ENCODE results near the gene GRAMD1B. TPM values are rescaled to one million over a fixed set of nuclear protein-coding genes. Genes with fewer than 3 reads are reported as not detected.

The GRAMD1B gene
- total RNA-seq, 1 donor from 2014 or later: 15.0 TPM

DNA sequence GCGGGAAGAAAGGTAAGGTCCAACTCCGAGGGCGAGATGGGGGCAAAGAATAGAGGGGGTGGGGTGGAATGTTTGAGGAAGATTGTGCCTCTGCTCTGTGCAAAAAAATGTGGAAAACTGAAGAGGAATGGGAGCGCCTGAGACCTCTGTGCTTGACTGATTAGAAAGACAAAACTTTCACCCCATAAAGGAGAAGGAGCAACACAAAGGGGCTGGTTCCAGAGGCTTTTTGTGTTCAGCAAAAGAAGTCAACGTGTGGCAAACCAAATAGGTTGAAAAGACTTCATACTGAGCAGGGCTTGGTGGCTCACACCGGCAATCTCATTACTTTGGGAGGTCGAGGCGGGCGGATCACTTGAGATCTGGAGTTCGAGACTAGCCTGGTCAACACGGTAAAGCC lies 50.8 kb downstream of the GRAMD1B start:
- Mint-ChIP-seq H3K9me3 (no peaks in the 10 kb centered on the region), H3K4me1 (peaks cover 74% of the 10 kb centered on the region), H3K36me3 (ENCODE audit: low read depth) (no peaks in the 10 kb centered on the region), H3K4me3 (peak overlapping the region; percentile 63), H3K27me3 (no peaks in the 10 kb centered on the region), H3K27ac (peak overlapping the region; percentile 85)
- intact Hi-C loops (cut with micrococcal nuclease): loop anchor here (2.0 to 5.0 kb wide), 3 partner anchors 24 to 74 kb away; no protein-coding TSS in a partner anchor
- POLR2A ChIA-PET: interaction anchor here (1.1 kb wide), 1 partner anchor 419 kb away, joined by 3 read pairs; the partner anchor contains the start of gene HSPA8
- ATAC-seq (ENCODE audit: low read depth) (no peak), DNase-seq (no peak)
- CTCF ChIA-PET: interaction anchor here (1.2 to 1.8 kb wide), 2 partner anchors 74 to 96 kb away, joined by 3 to 8 read pairs; no protein-coding TSS in a partner anchor
- TF ChIP-seq, protein P1, sequence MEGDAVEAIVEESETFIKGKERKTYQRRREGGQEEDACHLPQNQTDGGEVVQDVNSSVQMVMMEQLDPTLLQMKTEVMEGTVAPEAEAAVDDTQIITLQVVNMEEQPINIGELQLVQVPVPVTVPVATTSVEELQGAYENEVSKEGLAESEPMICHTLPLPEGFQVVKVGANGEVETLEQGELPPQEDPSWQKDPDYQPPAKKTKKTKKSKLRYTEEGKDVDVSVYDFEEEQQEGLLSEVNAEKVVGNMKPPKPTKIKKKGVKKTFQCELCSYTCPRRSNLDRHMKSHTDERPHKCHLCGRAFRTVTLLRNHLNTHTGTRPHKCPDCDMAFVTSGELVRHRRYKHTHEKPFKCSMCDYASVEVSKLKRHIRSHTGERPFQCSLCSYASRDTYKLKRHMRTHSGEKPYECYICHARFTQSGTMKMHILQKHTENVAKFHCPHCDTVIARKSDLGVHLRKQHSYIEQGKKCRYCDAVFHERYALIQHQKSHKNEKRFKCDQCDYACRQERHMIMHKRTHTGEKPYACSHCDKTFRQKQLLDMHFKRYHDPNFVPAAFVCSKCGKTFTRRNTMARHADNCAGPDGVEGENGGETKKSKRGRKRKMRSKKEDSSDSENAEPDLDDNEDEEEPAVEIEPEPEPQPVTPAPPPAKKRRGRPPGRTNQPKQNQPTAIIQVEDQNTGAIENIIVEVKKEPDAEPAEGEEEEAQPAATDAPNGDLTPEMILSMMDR (IDR thresholded peaks at IDR 0.05): no peak

DNA sequence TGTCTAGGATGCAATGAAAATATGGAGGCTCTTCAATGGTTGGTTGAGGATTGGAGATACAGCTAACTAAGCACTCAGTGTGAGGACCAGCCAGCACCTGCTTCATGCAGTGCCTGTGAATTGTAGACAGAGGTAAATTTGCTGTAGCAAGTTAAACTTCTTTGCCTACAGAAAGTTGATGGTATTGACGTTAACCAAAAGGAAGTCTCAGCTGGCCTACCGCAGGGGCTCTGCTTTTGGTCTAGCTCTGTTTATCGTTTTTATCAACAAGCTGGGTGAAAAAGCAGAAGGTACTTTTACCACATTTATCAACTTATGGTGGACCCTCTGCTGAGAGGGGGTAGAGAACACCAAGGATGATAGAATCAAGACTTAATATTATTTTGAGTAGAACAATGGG lies 51.6 kb downstream of the GRAMD1B start:
- H3K27me3 Mint-ChIP-seq: no peaks in the 10 kb centered on the region
- TF ChIP-seq, protein P1 (IDR thresholded peaks at IDR 0.05): no peak
- no peaks in the 10 kb centered on the region for H3K9me3 Mint-ChIP-seq
- peak overlapping the region; percentile 85 for H3K27ac Mint-ChIP-seq
- peak; percentile 11 for ATAC-seq (ENCODE audit: low read depth)
- peaks cover 74% of the 10 kb centered on the region for H3K4me1 Mint-ChIP-seq
- CTCF ChIA-PET: interaction anchor here (1.2 to 1.8 kb wide), 2 partner anchors 74 to 95 kb away, joined by 3 to 8 read pairs; no protein-coding TSS in a partner anchor
- H3K4me3 Mint-ChIP-seq: peak overlapping the region; percentile 63
- no peak for DNase-seq
- intact Hi-C loops (cut with micrococcal nuclease): loop anchor here (2.0 to 5.0 kb wide), 4 partner anchors 23 to 419 kb away; partner anchors contain the start of gene HSPA8
- no peaks in the 10 kb centered on the region for H3K36me3 Mint-ChIP-seq (ENCODE audit: low read depth)
- POLR2A ChIA-PET: interaction anchor here (0.7 to 1.4 kb wide), 6 partner anchors 8 to 419 kb away, joined by 3 to 5 read pairs (median 3); partner anchors contain the start of gene HSPA8

DNA sequence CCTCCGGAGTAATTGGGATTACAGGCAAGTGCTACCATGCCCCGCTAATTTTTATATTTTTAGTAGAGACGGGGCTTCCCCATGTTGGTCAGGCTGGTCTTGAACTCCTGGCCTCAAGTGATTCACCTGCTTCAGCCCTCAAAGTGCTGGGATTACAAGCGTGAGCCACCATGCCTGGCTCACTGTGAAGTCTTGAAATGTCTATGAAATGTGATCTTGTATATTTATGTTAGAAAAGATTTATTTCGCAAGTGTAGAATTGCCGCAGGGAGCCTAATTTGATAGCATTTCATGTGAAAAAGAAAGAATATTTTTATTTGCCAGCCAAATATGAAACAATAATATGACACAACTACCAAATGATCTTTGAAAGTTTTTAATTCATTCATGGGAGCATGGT lies 52.1 kb downstream of the GRAMD1B start:
- Mint-ChIP-seq H3K9me3 (no peaks in the 10 kb centered on the region), H3K4me3 (peak overlapping the region; percentile 61), H3K4me1 (peaks cover 74% of the 10 kb centered on the region), H3K27ac (peak overlapping the region; percentile 11), H3K27me3 (no peaks in the 10 kb centered on the region), H3K36me3 (ENCODE audit: low read depth) (no peaks in the 10 kb centered on the region)
- CTCF ChIA-PET: interaction anchor here (1.2 to 1.8 kb wide), 2 partner anchors 75 to 94 kb away, joined by 3 to 8 read pairs; no protein-coding TSS in a partner anchor
- no peak for DNase-seq
- TF ChIP-seq, protein P1 (IDR thresholded peaks at IDR 0.05): no peak
- ATAC-seq (ENCODE audit: low read depth): no peak
- POLR2A ChIA-PET: interaction anchor here (0.9 to 1.4 kb wide), 4 partner anchors 8 to 420 kb away, joined by 3 read pairs; partner anchors contain the start of gene HSPA8
- intact Hi-C loops (cut with micrococcal nuclease): loop anchor here (2.0 to 5.0 kb wide), 2 partner anchors 35 to 419 kb away; partner anchors contain the start of gene HSPA8

DNA sequence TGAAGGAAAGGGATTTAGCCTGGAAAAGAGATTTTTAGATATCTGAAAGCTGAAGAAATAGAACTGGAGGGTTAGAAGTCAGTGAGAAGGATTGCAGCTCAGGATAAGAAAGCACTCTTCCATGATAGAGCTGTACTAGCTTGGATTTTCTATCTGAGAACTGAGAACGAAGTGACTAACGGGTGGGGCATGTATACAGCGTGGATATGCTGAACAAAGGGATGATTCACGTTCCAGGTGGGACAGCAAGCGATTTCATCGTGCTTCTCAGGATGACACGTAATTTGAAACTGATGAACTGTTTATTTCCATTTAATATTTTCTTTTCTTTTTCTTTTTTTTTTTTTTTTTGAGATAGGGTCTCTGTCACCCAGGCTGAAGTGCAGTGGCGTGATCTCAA lies 53.0 kb downstream of the GRAMD1B start:
- Mint-ChIP-seq H3K4me3 (peak overlapping the region; percentile 61), H3K4me1 (peaks cover 72% of the 10 kb centered on the region), H3K9me3 (no peaks in the 10 kb centered on the region), H3K27me3 (no peaks in the 10 kb centered on the region), H3K27ac (peak overlapping the region; percentile 11), H3K36me3 (ENCODE audit: low read depth) (no peaks in the 10 kb centered on the region)
- TF ChIP-seq, protein P1 (IDR thresholded peaks at IDR 0.05): no peak
- ChIA-PET CTCF (interaction anchor here (0.6 kb wide), 2 partner anchors 79 to 122 kb away, joined by 3 to 6 read pairs; no protein-coding TSS in a partner anchor), POLR2A (interaction anchor here (1.0 kb wide), 1 partner anchor 35 kb away, joined by 3 read pairs; no protein-coding TSS in a partner anchor)
- DNase-seq (no peak), ATAC-seq (ENCODE audit: low read depth) (no peak)
- intact Hi-C loops (cut with micrococcal nuclease): loop anchor here (2.0 to 5.0 kb wide), 2 partner anchors 34 to 420 kb away; partner anchors contain the start of gene HSPA8

- CTCF ChIA-PET: interaction anchor here (0.6 kb wide), 3 partner anchors 21 to 122 kb away, joined by 3 to 6 read pairs (median 3); no protein-coding TSS in a partner anchor
- Mint-ChIP-seq H3K36me3 (ENCODE audit: low read depth) (no peaks in the 10 kb centered on the region), H3K27ac (no peak overlapping the region), H3K4me1 (peaks cover 68% of the 10 kb centered on the region), H3K4me3 (no peak overlapping the region), H3K9me3 (no peaks in the 10 kb centered on the region), H3K27me3 (no peaks in the 10 kb centered on the region)
- POLR2A ChIA-PET: interaction anchor here (1.8 to 1.9 kb wide), 2 partner anchors 21 to 34 kb away, joined by 5 to 8 read pairs; no protein-coding TSS in a partner anchor
- ATAC-seq (ENCODE audit: low read depth) (no peak), DNase-seq (no peak)
- intact Hi-C loops (cut with micrococcal nuclease): loop anchor here (2.0 to 5.0 kb wide), 2 partner anchors 34 to 421 kb away; partner anchors contain the start of gene HSPA8
- TF ChIP-seq, protein P1 (IDR thresholded peaks at IDR 0.05): no peak
Measured at GRCh38 chr11:123483466-123483865, 53.4 kb downstream of the GRAMD1B start.

Measured in activated B cell treated with CpG ODN at 0.5 μM for 24 hours (primary cell).